Naive thymus-derived CD4-positive, alpha-beta T cell (primary cell): ENCODE results near the gene SLC39A1. TPM values are rescaled to one million over a fixed set of nuclear protein-coding genes. Genes with fewer than 3 reads are reported as not detected.

Experiments
- microRNA-seq: library from miRNA; unstranded; fragments of <30 nt; microRNA quantifications from one replicate; pipeline ENCODE4 v1.2.0, GENCODE V29; 2022; ENCODE audit warnings: borderline microRNAs expressed
- polyA plus RNA-seq, 2 donors: library from polyadenylated mRNA; unstranded; fragments of 300-500 nt; fragmentation: Illumina TruSeq; gene quantifications; one replicate each; pipeline ENCODE4 v1.2.3, GENCODE V29; 2021
- total RNA-seq, 6 experiments: library from RNA in 5 of 6; stranded (reverse) in 5 of 6; gene quantifications; 1 replicate in 5 of 6; 2 replicates in 1 of 6; pipeline ENCODE4 v1.2.3 and lab custom pipeline; 2021 to 2026

The SLC39A1 gene
- total and polyA plus RNA-seq, 7 experiments from 2014 or later: 14.4 to 53.2 (median 22.3) TPM

Small RNA genes lying within 50 kb of the gene (microRNA-seq; reads per million reads assigned to microRNA genes)
- not detected for gene MIR6737

Other genes with a start within 250 kb of the SLC39A1 start
- 10 to 100 TPM; 43.6 to 68.1 (median 56.8) TPM for gene INTS3, start 235.5 kb downstream of the SLC39A1 start, total RNA-seq
- gene INTS3, start 235.5 kb downstream of the SLC39A1 start, polyA plus RNA-seq: 10 to 100 TPM in 1 of 2 donors, 1 to 10 TPM in 1; 9.5 to 14.1 TPM
- 10 to 100 TPM in 4 of 5 experiments, 1 to 10 TPM in 1; 9.1 to 34.2 (median 11.6) TPM for gene SLC27A3, start 188.1 kb downstream of the SLC39A1 start, total RNA-seq
- gene SLC27A3, start 188.1 kb downstream of the SLC39A1 start, polyA plus RNA-seq: 1 to 10 TPM; 3.4 to 7.2 TPM
- gene GATAD2B, start 40.6 kb downstream of the SLC39A1 start, total RNA-seq: 100 to 1,000 TPM in 1 of 5 experiments, 10 to 100 TPM in 4; 67.3 to 102 (median 75.5) TPM
- gene GATAD2B, start 40.6 kb downstream of the SLC39A1 start, polyA plus RNA-seq: 1 to 10 TPM; 4.8 to 5.3 TPM
- gene DENND4B, start 16.8 kb downstream of the SLC39A1 start, total RNA-seq: 100 to 1,000 TPM; 148 to 223 (median 197) TPM
- 10 to 100 TPM; 12.5 to 27.0 TPM for gene DENND4B, start 16.8 kb downstream of the SLC39A1 start, polyA plus RNA-seq
- gene CRTC2, start 4.9 kb downstream of the SLC39A1 start, total RNA-seq: 100 to 1,000 TPM in 4 of 5 experiments, 10 to 100 TPM in 1; 86.1 to 157 (median 119) TPM
- 10 to 100 TPM; 25.2 to 44.8 TPM for gene CRTC2, start 4.9 kb downstream of the SLC39A1 start, polyA plus RNA-seq
- gene CREB3L4, start 4.4 kb upstream of the SLC39A1 start, total RNA-seq: 1 to 10 TPM; 4.6 to 8.4 (median 7.0) TPM
- 1 to 10 TPM; 6.2 to 7.7 TPM for gene CREB3L4, start 4.4 kb upstream of the SLC39A1 start, polyA plus RNA-seq
- gene JTB, start 14.1 kb upstream of the SLC39A1 start, total RNA-seq: 100 to 1,000 TPM in 3 of 5 experiments, 10 to 100 TPM in 2; 78.4 to 134 (median 104) TPM
- gene JTB, start 14.1 kb upstream of the SLC39A1 start, polyA plus RNA-seq: 100 to 1,000 TPM; 294 to 319 TPM
- gene RAB13, start 22.8 kb upstream of the SLC39A1 start, total RNA-seq: 1 to 10 TPM in 2 of 5 experiments, under 1 TPM in 2, not detected in 1; 0.45 to 2.2 (median 1.4) TPM
- gene RAB13, start 22.8 kb upstream of the SLC39A1 start, polyA plus RNA-seq: not detected
- 1,000 to 10,000 TPM; 2,313 to 8,530 (median 5,699) TPM for gene RPS27, start 27.2 kb upstream of the SLC39A1 start, total RNA-seq
- gene RPS27, start 27.2 kb upstream of the SLC39A1 start, polyA plus RNA-seq: over 10,000 TPM; 24,536 to 29,571 TPM
- under 1 TPM in 4 of 5 experiments, not detected in 1; 0.11 to 0.16 (median 0.15) TPM for gene NUP210L, start 191.5 kb upstream of the SLC39A1 start, total RNA-seq
- gene NUP210L, start 191.5 kb upstream of the SLC39A1 start, polyA plus RNA-seq: not detected
- 100 to 1,000 TPM; 264 to 688 (median 281) TPM for gene TPM3, start 228.6 kb upstream of the SLC39A1 start, total RNA-seq
- gene TPM3, start 228.6 kb upstream of the SLC39A1 start, polyA plus RNA-seq: 100 to 1,000 TPM; 653 to 718 TPM
- gene CFAP141, start 242.8 kb upstream of the SLC39A1 start, total RNA-seq: not detected
- not detected for gene CFAP141, start 242.8 kb upstream of the SLC39A1 start, polyA plus RNA-seq